ENCODE measurements around the gene AP3S2. TPM values are rescaled to one million over a fixed set of nuclear protein-coding genes. Genes with fewer than 3 reads are reported as not detected.

AP3S2 gene
- total and polyA plus RNA-seq, 2 of the 4 experiments (the other 2 are of a cell fraction): 12.6 to 34.1 TPM

DNA sequence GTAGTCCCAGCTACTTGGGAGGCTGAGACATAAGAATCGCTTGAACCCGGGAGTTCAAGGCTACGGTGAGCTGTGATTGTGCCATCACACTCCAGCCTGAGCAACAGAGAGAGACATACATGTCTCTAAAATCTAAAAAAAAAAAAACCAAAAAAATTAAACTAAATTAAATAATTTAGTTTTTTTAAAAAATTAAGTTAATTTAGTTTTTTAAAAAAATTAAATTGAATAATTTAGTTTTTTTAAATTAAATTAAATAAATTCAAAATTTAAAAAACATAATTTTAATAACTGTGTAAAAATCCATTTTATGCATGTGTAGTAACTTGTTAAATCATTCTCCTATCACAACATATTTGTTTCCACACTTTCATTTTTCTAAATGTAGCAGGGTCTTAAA, 39.1 kb upstream of the AP3S2 start:
- intact Hi-C loops (cut with micrococcal nuclease): loop anchor here (5.0 kb wide), 1 partner anchor 34 kb away; no protein-coding TSS in a partner anchor
- Histone ChIP-seq H3K14ac (replicated peaks; ENCODE audit: low read depth, low read length) (no peak overlapping the region), H4K8ac (ENCODE audit: low read depth in 2 of 2, low read length in 2 of 2) (no peak overlapping the region), H2BK20ac (ENCODE audit: low read depth, low read length) (no peak overlapping the region), H2BK15ac (ENCODE audit: low read depth, low read length) (no peak overlapping the region), H3K27ac (ENCODE audit: insufficient read depth, low read length) (no peak overlapping the region), H2AFZ (replicated peaks; ENCODE audit: low read length, poor library complexity) (no peak overlapping the region), H2AK9ac (replicated peaks; ENCODE audit: low read depth, low read length, poor library complexity) (no peak overlapping the region), H3K27me3 (ENCODE audit: control insufficient read depth, insufficient read depth, low read length) (peaks cover 30% of the 10 kb centered on the region), H3K4me2 (ENCODE audit: low read depth, low read length) (no peak overlapping the region), H3K79me1 (ENCODE audit: low read depth in 1 of 2, low read length in 2 of 2) (no peaks in the 10 kb centered on the region), H2BK120ac (ENCODE audit: low read depth, low read length) (no peak overlapping the region), H3K9ac (ENCODE audit: low read depth, low read length) (no peak overlapping the region), H2AK5ac (ENCODE audit: low read depth, low read length) (no peak overlapping the region), H3K9me1 (ENCODE audit: insufficient read depth, low read length) (no peaks in the 10 kb centered on the region), H3K18ac (ENCODE audit: low read depth, low read length) (no peak overlapping the region), H3K56ac (ENCODE audit: extremely low read depth, insufficient read depth, low read length) (no peak overlapping the region), H3K23ac (ENCODE audit: low read depth, low read length) (no peak overlapping the region), H3K4me1 (ENCODE audit: control insufficient read depth, insufficient read depth, low read length) (no peaks in the 10 kb centered on the region), H3K4me3 (ENCODE audit: insufficient read depth, low read depth, low read length) (no peak overlapping the region), H3K9me3 (ENCODE audit: control insufficient read depth, insufficient read depth, low read length) (no peaks in the 10 kb centered on the region), H2BK5ac (ENCODE audit: low read depth, low read length, poor library complexity, severe bottlenecking) (no peak overlapping the region), H3K36me3 (ENCODE audit: control insufficient read depth, insufficient read depth, low read length) (no peaks in the 10 kb centered on the region), H3K4ac (ENCODE audit: low read depth, low read length) (no peak overlapping the region), H4K5ac (ENCODE audit: low read depth, low read length) (no peak overlapping the region), H4K91ac (ENCODE audit: insufficient read depth, low read depth, low read length) (no peak overlapping the region), H4K20me1 (ENCODE audit: insufficient read depth, low read length) (no peaks in the 10 kb centered on the region)
- in situ Hi-C loops (cut with MboI; ENCODE audit: low sequenced_read_pairs): no loop called here
- CTCF ChIA-PET: no interaction called here
- POLR2A ChIA-PET (ENCODE audit: unreplicated experiment): interaction anchor here (0.6 kb wide), 1 partner anchor 122 kb away, joined by 3 read pairs; no protein-coding TSS in a partner anchor
- BruUV-seq (replicated peaks): no TSS peak
- dilution Hi-C loops (cut with HindIII; ENCODE audit: low sequenced_read_pairs, unreplicated experiment): no loop called here
- no peak for TF ChIP-seq POLR2A (IDR thresholded peaks at IDR 0.05; ENCODE audit: low read depth, low read length)
- no peak for TF ChIP-seq MAFK (IDR thresholded peaks at IDR 0.05; ENCODE audit: low read depth, low read length)
- no peak for TF ChIP-seq MAZ (IDR thresholded peaks at IDR 0.05; ENCODE audit: borderline replicate concordance, low read depth, low read length)
- TF ChIP-seq NFE2L2 (IDR thresholded peaks at IDR 0.05; ENCODE audit: low read depth, low read length): no peak
- no peak for TF ChIP-seq RFX5 (IDR thresholded peaks at IDR 0.05; ENCODE audit: low read depth, low read length)
- TF ChIP-seq CEBPB (IDR thresholded peaks at IDR 0.05; ENCODE audit: low read depth, low read length): no peak
- TF ChIP-seq SMC3 (IDR thresholded peaks at IDR 0.05; ENCODE audit: low read depth, low read length): no peak
- TF ChIP-seq FOS (IDR thresholded peaks at IDR 0.05; ENCODE audit: low read depth, low read length): no peak
- TF ChIP-seq, protein P1, sequence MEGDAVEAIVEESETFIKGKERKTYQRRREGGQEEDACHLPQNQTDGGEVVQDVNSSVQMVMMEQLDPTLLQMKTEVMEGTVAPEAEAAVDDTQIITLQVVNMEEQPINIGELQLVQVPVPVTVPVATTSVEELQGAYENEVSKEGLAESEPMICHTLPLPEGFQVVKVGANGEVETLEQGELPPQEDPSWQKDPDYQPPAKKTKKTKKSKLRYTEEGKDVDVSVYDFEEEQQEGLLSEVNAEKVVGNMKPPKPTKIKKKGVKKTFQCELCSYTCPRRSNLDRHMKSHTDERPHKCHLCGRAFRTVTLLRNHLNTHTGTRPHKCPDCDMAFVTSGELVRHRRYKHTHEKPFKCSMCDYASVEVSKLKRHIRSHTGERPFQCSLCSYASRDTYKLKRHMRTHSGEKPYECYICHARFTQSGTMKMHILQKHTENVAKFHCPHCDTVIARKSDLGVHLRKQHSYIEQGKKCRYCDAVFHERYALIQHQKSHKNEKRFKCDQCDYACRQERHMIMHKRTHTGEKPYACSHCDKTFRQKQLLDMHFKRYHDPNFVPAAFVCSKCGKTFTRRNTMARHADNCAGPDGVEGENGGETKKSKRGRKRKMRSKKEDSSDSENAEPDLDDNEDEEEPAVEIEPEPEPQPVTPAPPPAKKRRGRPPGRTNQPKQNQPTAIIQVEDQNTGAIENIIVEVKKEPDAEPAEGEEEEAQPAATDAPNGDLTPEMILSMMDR (conservative IDR thresholded peaks at IDR 0.05; ENCODE audit: low read depth, low read length): no peak
- no peak for TF ChIP-seq CHD1 (IDR thresholded peaks at IDR 0.05; ENCODE audit: low read depth, low read length)
- WGBS, 2 experiments (ENCODE audit: extremely low coverage in 2 of 2, insufficient read length in 1 of 2): no CpG with 5 or more reads among the region's 3 CpGs
- no peak for ATAC-seq (ENCODE audit: low read depth)
- no peak for DNase-seq
